ENCODE results near the gene LY9. TPM values are rescaled to one million over a fixed set of nuclear protein-coding genes. Genes with fewer than 3 reads are reported as not detected.

The LY9 gene
- total and polyA plus RNA-seq, 2 experiments from 2014 or later, result not detected

GRCh38 chr1:160797861-160798273 is 1.9 kb downstream of the LY9 start:
- ATAC-seq (no peak), DNase-seq (ENCODE audit: low spot score) (no peak)
- Mint-ChIP-seq H3K27me3 (ENCODE audit: insufficient read depth, low read depth, poor library complexity) (peaks cover 3% of the 10 kb centered on the region), H3K27ac (no peak overlapping the region), H3K4me3 (no peak overlapping the region), H3K36me3 (ENCODE audit: low read depth) (no peaks in the 10 kb centered on the region), H3K9me3 (no peaks in the 10 kb centered on the region; the same call in 2 of the 3 replicates), H3K4me1 (no peaks in the 10 kb centered on the region)
- Histone ChIP-seq H3F3A (replicated peaks; ENCODE audit: low read depth) (no peaks in the 10 kb centered on the region), H3K27ac (ENCODE audit: low read depth) (no peak overlapping the region), H3K4me1 (ENCODE audit: insufficient read depth) (no peaks in the 10 kb centered on the region), H3K4me3 (no peak overlapping the region), H4K20me1 (replicated peaks; ENCODE audit: insufficient read depth) (no peaks in the 10 kb centered on the region), H3K27me3 (ENCODE audit: insufficient read depth) (no peaks in the 10 kb centered on the region), H2AFZ (no peak overlapping the region), H3K79me2 (replicated peaks; ENCODE audit: insufficient read depth) (no peaks in the 10 kb centered on the region), H3K4me2 (no peak overlapping the region), H3K9me2 (ENCODE audit: insufficient read depth) (no peaks in the 10 kb centered on the region), H3K36me3 (ENCODE audit: insufficient read depth) (no peaks in the 10 kb centered on the region)
- TF ChIP-seq, protein P1, sequence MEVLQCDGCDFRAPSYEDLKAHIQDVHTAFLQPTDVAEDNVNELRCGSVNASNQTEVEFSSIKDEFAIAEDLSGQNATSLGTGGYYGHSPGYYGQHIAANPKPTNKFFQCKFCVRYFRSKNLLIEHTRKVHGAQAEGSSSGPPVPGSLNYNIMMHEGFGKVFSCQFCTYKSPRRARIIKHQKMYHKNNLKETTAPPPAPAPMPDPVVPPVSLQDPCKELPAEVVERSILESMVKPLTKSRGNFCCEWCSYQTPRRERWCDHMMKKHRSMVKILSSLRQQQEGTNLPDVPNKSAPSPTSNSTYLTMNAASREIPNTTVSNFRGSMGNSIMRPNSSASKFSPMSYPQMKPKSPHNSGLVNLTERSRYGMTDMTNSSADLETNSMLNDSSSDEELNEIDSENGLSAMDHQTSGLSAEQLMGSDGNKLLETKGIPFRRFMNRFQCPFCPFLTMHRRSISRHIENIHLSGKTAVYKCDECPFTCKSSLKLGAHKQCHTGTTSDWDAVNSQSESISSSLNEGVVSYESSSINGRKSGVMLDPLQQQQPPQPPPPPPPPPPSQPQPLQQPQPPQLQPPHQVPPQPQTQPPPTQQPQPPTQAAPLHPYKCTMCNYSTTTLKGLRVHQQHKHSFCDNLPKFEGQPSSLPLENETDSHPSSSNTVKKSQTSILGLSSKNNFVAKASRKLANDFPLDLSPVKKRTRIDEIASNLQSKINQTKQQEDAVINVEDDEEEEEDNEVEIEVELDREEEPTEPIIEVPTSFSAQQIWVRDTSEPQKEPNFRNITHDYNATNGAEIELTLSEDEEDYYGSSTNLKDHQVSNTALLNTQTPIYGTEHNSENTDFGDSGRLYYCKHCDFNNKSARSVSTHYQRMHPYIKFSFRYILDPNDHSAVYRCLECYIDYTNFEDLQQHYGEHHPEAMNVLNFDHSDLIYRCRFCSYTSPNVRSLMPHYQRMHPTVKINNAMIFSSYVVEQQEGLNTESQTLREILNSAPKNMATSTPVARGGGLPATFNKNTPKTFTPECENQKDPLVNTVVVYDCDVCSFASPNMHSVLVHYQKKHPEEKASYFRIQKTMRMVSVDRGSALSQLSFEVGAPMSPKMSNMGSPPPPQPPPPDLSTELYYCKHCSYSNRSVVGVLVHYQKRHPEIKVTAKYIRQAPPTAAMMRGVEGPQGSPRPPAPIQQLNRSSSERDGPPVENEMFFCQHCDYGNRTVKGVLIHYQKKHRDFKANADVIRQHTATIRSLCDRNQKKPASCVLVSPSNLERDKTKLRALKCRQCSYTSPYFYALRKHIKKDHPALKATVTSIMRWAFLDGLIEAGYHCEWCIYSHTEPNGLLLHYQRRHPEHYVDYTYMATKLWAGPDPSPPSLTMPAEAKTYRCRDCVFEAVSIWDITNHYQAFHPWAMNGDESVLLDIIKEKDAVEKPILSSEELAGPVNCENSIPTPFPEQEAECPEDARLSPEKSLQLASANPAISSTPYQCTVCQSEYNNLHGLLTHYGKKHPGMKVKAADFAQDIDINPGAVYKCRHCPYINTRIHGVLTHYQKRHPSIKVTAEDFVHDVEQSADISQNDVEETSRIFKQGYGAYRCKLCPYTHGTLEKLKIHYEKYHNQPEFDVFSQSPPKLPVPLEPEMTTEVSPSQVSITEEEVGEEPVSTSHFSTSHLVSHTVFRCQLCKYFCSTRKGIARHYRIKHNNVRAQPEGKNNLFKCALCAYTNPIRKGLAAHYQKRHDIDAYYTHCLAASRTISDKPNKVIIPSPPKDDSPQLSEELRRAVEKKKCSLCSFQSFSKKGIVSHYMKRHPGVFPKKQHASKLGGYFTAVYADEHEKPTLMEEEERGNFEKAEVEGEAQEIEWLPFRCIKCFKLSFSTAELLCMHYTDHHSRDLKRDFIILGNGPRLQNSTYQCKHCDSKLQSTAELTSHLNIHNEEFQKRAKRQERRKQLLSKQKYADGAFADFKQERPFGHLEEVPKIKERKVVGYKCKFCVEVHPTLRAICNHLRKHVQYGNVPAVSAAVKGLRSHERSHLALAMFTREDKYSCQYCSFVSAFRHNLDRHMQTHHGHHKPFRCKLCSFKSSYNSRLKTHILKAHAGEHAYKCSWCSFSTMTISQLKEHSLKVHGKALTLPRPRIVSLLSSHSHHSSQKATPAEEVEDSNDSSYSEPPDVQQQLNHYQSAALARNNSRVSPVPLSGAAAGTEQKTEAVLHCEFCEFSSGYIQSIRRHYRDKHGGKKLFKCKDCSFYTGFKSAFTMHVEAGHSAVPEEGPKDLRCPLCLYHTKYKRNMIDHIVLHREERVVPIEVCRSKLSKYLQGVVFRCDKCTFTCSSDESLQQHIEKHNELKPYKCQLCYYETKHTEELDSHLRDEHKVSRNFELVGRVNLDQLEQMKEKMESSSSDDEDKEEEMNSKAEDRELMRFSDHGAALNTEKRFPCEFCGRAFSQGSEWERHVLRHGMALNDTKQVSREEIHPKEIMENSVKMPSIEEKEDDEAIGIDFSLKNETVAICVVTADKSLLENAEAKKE (CRISPR knock-in tag; IDR thresholded peaks at IDR 0.05), result no peak
- TF ChIP-seq CREB1 (CRISPR knock-in tag; IDR thresholded peaks at IDR 0.05; ENCODE audit: low read depth) (no peak), STAT1 (IDR thresholded peaks at IDR 0.05; ENCODE audit: unreplicated experiment) (no peak), EZH2phosphoT487 (IDR thresholded peaks at IDR 0.05; ENCODE audit: unreplicated experiment) (no peak), POLR2AphosphoS5 (IDR thresholded peaks at IDR 0.05; ENCODE audit: low read depth) (no peak), ETS1 (IDR thresholded peaks at IDR 0.05) (no peak), ZNF114 (CRISPR knock-in tag; IDR thresholded peaks at IDR 0.05) (no peak), JUNB (IDR thresholded peaks at IDR 0.05; ENCODE audit: unreplicated experiment) (no peak), ZNF331 (CRISPR knock-in tag; IDR thresholded peaks at IDR 0.05; ENCODE audit: low read depth) (no peak), REST (IDR thresholded peaks at IDR 0.05; ENCODE audit: unreplicated experiment) (no peak), NANOG (IDR thresholded peaks at IDR 0.05; ENCODE audit: borderline replicate concordance) (no peak), CTCF (conservative IDR thresholded peaks at IDR 0.05; ENCODE audit: low read depth in 2 of 2) (no peak)

All from GM23338 (cell line).